Neural cell (in vitro differentiated cells): ENCODE data around the gene IPO11. TPM values are rescaled to one million over a fixed set of nuclear protein-coding genes. Genes with fewer than 3 reads are reported as not detected.

Experiments
- H2AFZ ChIP-seq: fragments of 200-600, 300-800 bp; sonication (generic), shearing (Covaris generic); 2 replicates; pipeline ENCODE4 v1.6.0; 2014; ENCODE audit warnings: low read depth, mild to moderate bottlenecking, antibody characterized with exemption, low read length, moderate library complexity
- H3F3A ChIP-seq: fragments of 200-600 bp; shearing (Covaris generic); 2 replicates; pipeline ENCODE4 v1.6.1; 2016; ENCODE audit warnings: mild to moderate bottlenecking, moderate library complexity, mixed read lengths, antibody characterized with exemption, low read length; ENCODE audit not compliant: insufficient read depth, poor library complexity, severe bottlenecking
- H3K27ac ChIP-seq: fragments of 200-600, 300-800 bp; sonication (generic), shearing (Covaris generic); 2 replicates; pipeline ENCODE4 v1.5.1; 2014; ENCODE audit warnings: mild to moderate bottlenecking, low read length, moderate library complexity
- H3K27me3 ChIP-seq: fragments of 300-800, 200-600 bp; sonication (generic), shearing (Covaris generic); 2 replicates; pipeline ENCODE4 v1.6.0; 2014; ENCODE audit warnings: mild to moderate bottlenecking, low read depth, low read length, moderate library complexity; ENCODE audit not compliant: insufficient read depth
- H3K36me3 ChIP-seq: fragments of 300-800, 200-600 bp; sonication (generic), shearing (Covaris generic); 2 replicates; pipeline ENCODE4 v1.5.1; 2014; ENCODE audit warnings: mild to moderate bottlenecking, antibody characterized with exemption, low read length, moderate library complexity; ENCODE audit not compliant: insufficient read depth
- H3K4me2 ChIP-seq: fragments of 300-800, 200-600 bp; sonication (generic), shearing (Covaris generic); 2 replicates; pipeline ENCODE4 v1.6.0; 2014; ENCODE audit warnings: mild to moderate bottlenecking, low read length
- H3K4me3 ChIP-seq: fragments of 300-800, 200-600 bp; sonication (generic), shearing (Covaris generic); 2 replicates; pipeline ENCODE4 v1.5.1; 2014; ENCODE audit warnings: mild to moderate bottlenecking, low read length, moderate library complexity
- H3K79me2 ChIP-seq: fragments of 200-600 bp; shearing (Covaris generic); replicated peaks from 2 replicates; pipeline ENCODE4 v1.6.0; 2014; ENCODE audit warnings: mild to moderate bottlenecking, low read length, moderate library complexity; ENCODE audit not compliant: insufficient read depth
- H3K9ac ChIP-seq: fragments of 300-800, 200-600 bp; sonication (generic), shearing (Covaris generic); 2 replicates; pipeline ENCODE4 v1.6.1; 2016; ENCODE audit warnings: mild to moderate bottlenecking, low read length, mixed read lengths
- H3K9me2 ChIP-seq: fragments of 200-600 bp; shearing (Covaris generic); 2 replicates; pipeline ENCODE4 v1.6.1; 2016; ENCODE audit warnings: mild to moderate bottlenecking, low read length, mixed read lengths; ENCODE audit not compliant: insufficient read depth
- H3K9me3 ChIP-seq: fragments of 200-600, 300-800 bp; sonication (generic), shearing (Covaris generic); 2 replicates; pipeline ENCODE4 v1.6.1; 2016; ENCODE audit warnings: mild to moderate bottlenecking, mixed run types, low read length, moderate library complexity, mixed read lengths
- H4K20me1 ChIP-seq: fragments of 200-600 bp; shearing (Covaris generic); 2 replicates; pipeline ENCODE4 v1.6.1; 2016; ENCODE audit warnings: mild to moderate bottlenecking, mixed run types; ENCODE audit not compliant: insufficient read depth
- CTCF ChIP-seq: fragments of 450-650 bp; IDR thresholded peaks from 2 replicates; pipeline ENCODE4 v1.5.1; 2014; ENCODE audit warnings: antibody characterized with exemption, mild to moderate bottlenecking, moderate library complexity; ENCODE audit not compliant: poor library complexity, severe bottlenecking
- EP300 ChIP-seq: fragments of 450-650 bp; conservative IDR thresholded peaks from 2 replicates; pipeline ENCODE4 v1.6.1; 2014; ENCODE audit warnings: antibody characterized with exemption, mild to moderate bottlenecking, moderate library complexity; ENCODE audit not compliant: poor library complexity, severe bottlenecking
- EZH2 ChIP-seq: fragments of 200-600, 300-800 bp; shearing (Covaris generic), sonication (generic); IDR thresholded peaks from 2 replicates; pipeline ENCODE4 v1.6.1; 2014; ENCODE audit warnings: antibody characterized with exemption, low read length, borderline replicate concordance, mild to moderate bottlenecking; ENCODE audit not compliant: insufficient read depth, poor library complexity, severe bottlenecking
- MXI1 ChIP-seq: fragments of 450-650 bp; conservative IDR thresholded peaks from 2 replicates; pipeline ENCODE4 v1.6.1; 2014; ENCODE audit warnings: antibody characterized with exemption, mild to moderate bottlenecking; ENCODE audit not compliant: poor library complexity, severe bottlenecking
- POLR2AphosphoS5 ChIP-seq: IDR thresholded peaks from 2 replicates; pipeline ENCODE4 v1.6.1; 2012
- RAD21 ChIP-seq: fragments of 450-650 bp; conservative IDR thresholded peaks from 2 replicates; pipeline ENCODE4 v1.6.1; 2014; ENCODE audit warnings: antibody characterized with exemption, mild to moderate bottlenecking, moderate library complexity
- REST ChIP-seq: IDR thresholded peaks from 2 replicates; pipeline ENCODE4 v1.6.1; 2012; ENCODE audit warnings: borderline replicate concordance
- SMC3 ChIP-seq: fragments of 450-650 bp; conservative IDR thresholded peaks from 2 replicates; pipeline ENCODE4 v1.6.1; 2014; ENCODE audit warnings: antibody characterized with exemption, mild to moderate bottlenecking, moderate library complexity; ENCODE audit not compliant: poor library complexity
- TAF1 ChIP-seq: IDR thresholded peaks from 2 replicates; pipeline ENCODE4 v1.6.1; 2012; ENCODE audit warnings: low read depth
- polyA plus RNA-seq: library from polyadenylated mRNA; depleted of rRNA; stranded (reverse); fragments of >200 nt; gene quantifications from 2 replicates; pipeline ENCODE4 v1.2.3, GENCODE V29; 2014

Gene IPO11
- polyA plus RNA-seq, 1 donor from 2014 or later, result 12.5 TPM

GRCh38 chr5:62605638-62606037 is 193.1 kb downstream of the IPO11 start:
- Histone ChIP-seq H3K27me3 (no peaks in the 10 kb centered on the region), H4K20me1 (no peaks in the 10 kb centered on the region), H3K4me3 (no peak overlapping the region), H3F3A (no peaks in the 10 kb centered on the region), H3K9ac (no peak overlapping the region), H3K36me3 (no peaks in the 10 kb centered on the region), H3K27ac (no peak overlapping the region), H2AFZ (no peak overlapping the region), H3K4me2 (no peak overlapping the region), H3K9me2 (no peaks in the 10 kb centered on the region), H3K79me2 (no peaks in the 10 kb centered on the region), H3K9me3 (no peaks in the 10 kb centered on the region)
- no peak for TF ChIP-seq CTCF
- TF ChIP-seq MXI1, result no peak
- no peak for TF ChIP-seq TAF1
- no peak for TF ChIP-seq POLR2AphosphoS5
- TF ChIP-seq EP300, result no peak
- TF ChIP-seq SMC3, result no peak
- no peak for TF ChIP-seq REST
- TF ChIP-seq RAD21, result no peak
- no peak for TF ChIP-seq EZH2

GRCh38 chr5:62606878-62607277 is 194.3 kb downstream of the IPO11 start:
- Histone ChIP-seq H3K27me3 (no peaks in the 10 kb centered on the region), H3K9ac (no peak overlapping the region), H3K27ac (no peak overlapping the region), H3K4me3 (no peak overlapping the region), H3F3A (no peaks in the 10 kb centered on the region), H3K36me3 (no peaks in the 10 kb centered on the region), H3K9me3 (no peaks in the 10 kb centered on the region), H3K9me2 (no peaks in the 10 kb centered on the region), H4K20me1 (no peaks in the 10 kb centered on the region), H3K4me2 (no peak overlapping the region), H2AFZ (no peak overlapping the region), H3K79me2 (no peaks in the 10 kb centered on the region)
- TF ChIP-seq EZH2 (no peak), REST (no peak), CTCF (no peak), POLR2AphosphoS5 (no peak), SMC3 (no peak), RAD21 (no peak), TAF1 (no peak)
